K562 (cell line): ENCODE measurements around the gene CSMD2. TPM values are rescaled to one million over a fixed set of nuclear protein-coding genes. Genes with fewer than 3 reads are reported as not detected.

Source experiments
- ATAC-seq: fragments of 200-7000 bp; cut with Tn5 transposase; 3 replicates; pipeline ENCODE4 v1.9.1; 2020; ENCODE audit warnings: moderate library complexity
- BruUV-seq: library from RNA; stranded (reverse); fragments of 400-500 nt; replicated peaks from 2 replicates; lab custom pipeline; 2021; lab: Mats Ljungman, UMichigan
- CTCF ChIA-PET: fragments of 300-600 bp; formaldehyde crosslinking; extraction: SDS; loops from one replicate; lab custom pipeline; 2021; ENCODE audit warnings: low intra/inter-chr PET ratio; lab: Yijun Ruan, JAX
- POLR2A ChIA-PET: fragments of 300-600, 350-650 bp; sonication (Branson Sonifier 250); formaldehyde crosslinking; extraction: SDS; loops from one replicate; lab custom pipeline; 2021; ENCODE audit warnings: antibody characterized with exemption, inconsistent platforms; lab: Yijun Ruan, JAX
- DNase-seq, 4 experiments: peaks; one replicate each; pipeline versions ENCODE4 v3.0.0 to v3.0.0-alpha.2; 2011 to 2018; ENCODE audit warnings: low spot score in 3 of 4, mixed read lengths in 3 of 4; ENCODE audit errors: extremely low read depth in 1 of 4
- FAIRE-seq: peaks from 2 replicates; lab custom pipeline; 2011; peaks lifted over from hg19 to GRCh38; lab: Jason Lieb, UNC
- H2AFZ ChIP-seq: 2 replicates; pipeline ENCODE4 v1.6.0; 2011; ENCODE audit warnings: low read depth, low read length, control low read depth, inconsistent platforms
- H3K27ac ChIP-seq: fragments of 200-600 bp; 3 replicates; pipeline ENCODE4 v1.8.0; 2011; ENCODE audit warnings: low read depth, mild to moderate bottlenecking, control low read depth, inconsistent platforms, low read length, moderate library complexity, mixed read lengths; ENCODE audit errors: extremely low read depth
- H3K27me3 ChIP-seq, 2 experiments: fragments of 300-600 bp in 1 of 2; 2 replicates in 1 of 2; 3 replicates in 1 of 2; pipeline versions ENCODE4 v1.6.0 to v1.8.0; 2011; ENCODE audit warnings: inconsistent platforms in 2 of 2, low read length in 2 of 2, mild to moderate bottlenecking in 1 of 2, mixed read lengths in 1 of 2, moderate library complexity in 1 of 2; ENCODE audit not compliant: control insufficient read depth in 2 of 2, insufficient read depth in 2 of 2
- H3K36me3 ChIP-seq: fragments of 300-600 bp; 3 replicates; pipeline ENCODE4 v1.8.0; 2011; ENCODE audit warnings: mild to moderate bottlenecking, low read length, inconsistent platforms; ENCODE audit not compliant: control insufficient read depth, insufficient read depth
- H3K4me1 ChIP-seq, 2 experiments: fragments of 200-600 bp in 1 of 2; replicated peaks in 1 of 2; 2 replicates in 1 of 2; 3 replicates in 1 of 2; pipeline versions ENCODE4 v1.5.1 to v1.8.0; 2011; ENCODE audit warnings: inconsistent platforms in 2 of 2, low read length in 2 of 2, mild to moderate bottlenecking in 1 of 2, mixed read lengths in 1 of 2, moderate library complexity in 1 of 2; ENCODE audit not compliant: control insufficient read depth in 2 of 2, insufficient read depth in 2 of 2
- H3K4me2 ChIP-seq: 2 replicates; pipeline ENCODE4 v1.6.1; 2011; ENCODE audit warnings: low read length, control low read depth, inconsistent platforms, mixed read lengths; ENCODE audit not compliant: insufficient read depth
- H3K4me3 ChIP-seq: fragments of 200-600 bp; sonication (generic), shearing (Covaris generic); 2 replicates; pipeline ENCODE4 v1.5.1; 2016; ENCODE audit warnings: control low read depth, inconsistent platforms
- H3K79me2 ChIP-seq: fragments of 200-600 bp; 3 replicates; pipeline ENCODE4 v1.8.0; 2011; ENCODE audit warnings: low read length, inconsistent platforms; ENCODE audit not compliant: control insufficient read depth, insufficient read depth
- H3K9ac ChIP-seq, 2 experiments: 2 replicates each; pipeline versions ENCODE4 v1.6.0 to v1.6.1; 2011; ENCODE audit warnings: low read depth in 2 of 2, low read length in 2 of 2, control low read depth in 1 of 2, inconsistent platforms in 1 of 2, mild to moderate bottlenecking in 1 of 2, mixed read lengths in 1 of 2; ENCODE audit not compliant: insufficient read depth in 1 of 2
- H3K9me1 ChIP-seq: one replicate; pipeline ENCODE4 v1.6.0; 2011; ENCODE audit warnings: inconsistent platforms, mild to moderate bottlenecking, low read length, moderate library complexity; ENCODE audit not compliant: control insufficient read depth, insufficient read depth
- H3K9me3 ChIP-seq: replicated peaks from 2 replicates; pipeline ENCODE4 v1.5.1; 2011; ENCODE audit warnings: low read depth, low read length, inconsistent platforms; ENCODE audit not compliant: control insufficient read depth, insufficient read depth
- H4K20me1 ChIP-seq: replicated peaks from 2 replicates; pipeline ENCODE4 v1.6.1; 2011; ENCODE audit warnings: low read length, inconsistent platforms, mixed read lengths; ENCODE audit not compliant: control insufficient read depth, insufficient read depth
- HNRNPH1 ChIP-seq: fragments of 200-400 bp; formaldehyde crosslinking; optimal IDR thresholded peaks from 2 replicates; pipeline ENCODE3; 2017; ENCODE audit warnings: low read depth, mild to moderate bottlenecking, low read length, moderate library complexity
- PTTG1 ChIP-seq: fragments of 450-650 bp; IDR thresholded peaks from 2 replicates; pipeline ENCODE4 v1.6.1; 2016; ENCODE audit warnings: low read depth, mild to moderate bottlenecking, missing genetic modification characterization, missing compliant biosample characterization
- RBM34 ChIP-seq: fragments of 200-400 bp; formaldehyde crosslinking; IDR thresholded peaks from 2 replicates; pipeline ENCODE4 v1.6.1; 2018; ENCODE audit warnings: low read length, borderline replicate concordance; ENCODE audit not compliant: insufficient read depth
- SRSF3 ChIP-seq: fragments of 200-400 bp; formaldehyde crosslinking; IDR thresholded peaks from 2 replicates; pipeline ENCODE4 v1.6.1; 2016; ENCODE audit warnings: mild to moderate bottlenecking, low read length, moderate library complexity; ENCODE audit not compliant: insufficient read depth
- TRIM28 ChIP-seq: fragments of 450-650 bp; IDR thresholded peaks from 2 replicates; pipeline ENCODE4 v1.6.1; 2017
- ZNF184 ChIP-seq: sonication (generic); formaldehyde crosslinking; IDR thresholded peaks from 2 replicates; pipeline ENCODE4 v1.5.0; 2020; ENCODE audit warnings: missing genetic modification reagents
- ZNF696 ChIP-seq: fragments of 250-450 bp; sonication (Bioruptor Pico); conservative IDR thresholded peaks from 2 replicates; pipeline ENCODE4 v1.4.0; 2020; ENCODE audit warnings: mild to moderate bottlenecking, moderate library complexity
- WGBS: fragments of 100-300 bp; shearing (Covaris generic); methylation state at CpG from one replicate; pipeline ENCODE4 v1.1.6; 2016; ENCODE audit warnings: low coverage, mixed read lengths; ENCODE audit not compliant: insufficient coverage; ENCODE audit errors: missing lambda C conversion rate; 5-methylcytosine and 5-hydroxymethylcytosine counted together
- in situ Hi-C: fragments of 300-500 bp; cut with MboI; formaldehyde crosslinking; loops from 4 replicates; pipeline ENCODE4 v1.15.0; 2018; ENCODE audit warnings: inconsistent platforms, mixed read lengths
- intact Hi-C: fragments of 100-400 bp; cut with micrococcal nuclease; formaldehyde crosslinking; loops from 2 replicates; pipeline ENCODE4 v1.14.2; 2022
- polyA plus RNA-seq, 8 experiments: library from polyadenylated mRNA; depleted of rRNA in 4 of 8; stranded (reverse) in 5 of 8; unstranded in 3 of 8; fragments of >200 nt; fragmentation: Nextera tagmentation in 2 of 8; fragmentation: Illumina TruSeq in 1 of 8; extraction: Ambion mirVana in 2 of 8; extraction: Trizol in 1 of 8; gene quantifications; 2 replicates each; pipeline versions ENCODE4 v1.2.1 to v1.2.3, GENCODE V29; 2011 to 2014; ENCODE audit warnings: inconsistent platforms in 1 of 8, missing spikeins in 1 of 8
- total RNA-seq, 7 experiments: library from RNA; depleted of rRNA in 6 of 7; stranded (reverse); fragments of >200 nt in 6 of 7; fragmentation: Illumina TruSeq in 2 of 7; extraction: Trizol in 2 of 7; gene quantifications; 2 replicates each; pipeline versions ENCODE4 v1.2.1 to v1.2.3, GENCODE V29; 2011 to 2021; ENCODE audit warnings: low replicate concordance in 1 of 7
- TF ChIP-seq, protein P1 (sequence below): fragments of 450-650 bp; formaldehyde crosslinking; IDR thresholded peaks from 2 replicates; pipeline ENCODE4 v1.4.0; 2022; ENCODE audit warnings: missing genetic modification characterization
- TF ChIP-seq, protein P2 (sequence below): sonication (generic); formaldehyde crosslinking; IDR thresholded peaks from 2 replicates; pipeline ENCODE4 v1.8.0; 2022; ENCODE audit warnings: missing genetic modification reagents, mild to moderate bottlenecking, borderline replicate concordance

The CSMD2 gene
- total and polyA plus RNA-seq, 9 of the 15 experiments (the other 6 are each of a cell fraction or from before 2014, with no cell fraction given): not detected

DNA sequence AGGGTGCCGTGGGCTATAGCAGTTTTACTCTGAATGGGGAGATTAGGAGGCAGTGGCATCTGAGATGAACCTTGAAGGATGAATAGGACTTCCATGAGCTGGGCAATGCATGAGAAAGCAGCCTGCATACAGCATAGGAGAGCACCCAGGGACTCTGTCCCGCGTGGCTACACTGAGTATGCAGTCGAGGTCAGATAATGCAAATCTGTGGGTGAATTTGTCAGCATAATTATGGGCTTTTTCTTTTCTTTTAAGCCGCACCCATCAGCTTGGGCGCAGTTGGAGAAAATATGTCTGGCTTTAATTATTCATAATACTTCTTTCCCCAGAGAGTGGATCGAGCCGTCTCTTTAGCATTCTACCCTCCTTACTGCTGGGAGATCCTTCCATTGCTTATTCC is 504.1 kb downstream of the CSMD2 start:
- H3K4me2 ChIP-seq: no peak overlapping the region
- H3K9me3 ChIP-seq: no peaks in the 10 kb centered on the region
- 2% methylated on average over 8 of the region's 8 CpGs for WGBS
- no peak for FAIRE-seq
- no TSS peak for BruUV-seq
- CTCF ChIA-PET: no interaction called here
- ATAC-seq: no peak
- peaks cover 0 to 15% of the 10 kb centered on the region in 2 experiments; a peak in 3 of 5 replicates for H3K27me3 ChIP-seq
- H3K4me3 ChIP-seq: no peak overlapping the region
- H3K4me1 ChIP-seq: no peaks in the 10 kb centered on the region
- no peaks in the 10 kb centered on the region for H3K36me3 ChIP-seq
- H3K9me1 ChIP-seq: no peaks in the 10 kb centered on the region
- TF ChIP-seq ZNF696: no peak
- TF ChIP-seq HNRNPH1: no peak
- TF ChIP-seq, protein P1, sequence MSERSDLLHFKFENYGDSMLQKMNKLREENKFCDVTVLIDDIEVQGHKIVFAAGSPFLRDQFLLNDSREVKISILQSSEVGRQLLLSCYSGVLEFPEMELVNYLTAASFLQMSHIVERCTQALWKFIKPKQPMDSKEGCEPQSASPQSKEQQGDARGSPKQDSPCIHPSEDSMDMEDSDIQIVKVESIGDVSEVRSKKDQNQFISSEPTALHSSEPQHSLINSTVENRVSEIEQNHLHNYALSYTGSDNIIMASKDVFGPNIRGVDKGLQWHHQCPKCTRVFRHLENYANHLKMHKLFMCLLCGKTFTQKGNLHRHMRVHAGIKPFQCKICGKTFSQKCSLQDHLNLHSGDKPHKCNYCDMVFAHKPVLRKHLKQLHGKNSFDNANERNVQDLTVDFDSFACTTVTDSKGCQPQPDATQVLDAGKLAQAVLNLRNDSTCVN: no peak
- no peak for TF ChIP-seq RBM34
- TF ChIP-seq SRSF3: no peak
- no peak for TF ChIP-seq PTTG1
- TF ChIP-seq, protein P2, sequence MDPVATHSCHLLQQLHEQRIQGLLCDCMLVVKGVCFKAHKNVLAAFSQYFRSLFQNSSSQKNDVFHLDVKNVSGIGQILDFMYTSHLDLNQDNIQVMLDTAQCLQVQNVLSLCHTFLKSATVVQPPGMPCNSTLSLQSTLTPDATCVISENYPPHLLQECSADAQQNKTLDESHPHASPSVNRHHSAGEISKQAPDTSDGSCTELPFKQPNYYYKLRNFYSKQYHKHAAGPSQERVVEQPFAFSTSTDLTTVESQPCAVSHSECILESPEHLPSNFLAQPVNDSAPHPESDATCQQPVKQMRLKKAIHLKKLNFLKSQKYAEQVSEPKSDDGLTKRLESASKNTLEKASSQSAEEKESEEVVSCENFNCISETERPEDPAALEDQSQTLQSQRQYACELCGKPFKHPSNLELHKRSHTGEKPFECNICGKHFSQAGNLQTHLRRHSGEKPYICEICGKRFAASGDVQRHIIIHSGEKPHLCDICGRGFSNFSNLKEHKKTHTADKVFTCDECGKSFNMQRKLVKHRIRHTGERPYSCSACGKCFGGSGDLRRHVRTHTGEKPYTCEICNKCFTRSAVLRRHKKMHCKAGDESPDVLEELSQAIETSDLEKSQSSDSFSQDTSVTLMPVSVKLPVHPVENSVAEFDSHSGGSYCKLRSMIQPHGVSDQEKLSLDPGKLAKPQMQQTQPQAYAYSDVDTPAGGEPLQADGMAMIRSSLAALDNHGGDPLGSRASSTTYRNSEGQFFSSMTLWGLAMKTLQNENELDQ (CRISPR knock-in tag): no peak
- TF ChIP-seq TRIM28: no peak
- TF ChIP-seq ZNF184: no peak
- TF ChIP-seq, all 486 proteins: peak for 0
- Histone ChIP-seq H2AFZ (no peak overlapping the region), H3K27ac (no peak overlapping the region), H3K9ac (no peak overlapping the region), H3K79me2 (no peaks in the 10 kb centered on the region), H4K20me1 (no peaks in the 10 kb centered on the region)
- in situ Hi-C loops (no loop called here), intact Hi-C loops (no loop called here)
- DNase-seq: no peak
- POLR2A ChIA-PET: interaction anchor here (0.6 kb wide), 1 partner anchor 371 kb away, joined by 3 read pairs; no protein-coding TSS in a partner anchor
